Lower leg skin (tissue), 3 donors: Measurements from ENCODE around the gene OLFML1.

ENCODE experiments used
- CTCF ChIP-seq, 3 donors: fragments of 450-650 bp; IDR thresholded peaks; one replicate each; pipeline ENCODE4 v1.5.1; 2016; ENCODE audit warnings: antibody characterized with exemption in 3 of 3, mild to moderate bottlenecking in 3 of 3, moderate library complexity in 2 of 3
- POLR2A ChIP-seq, 2 donors: fragments of 450-650 bp; IDR thresholded peaks; one replicate each; pipeline ENCODE4 v1.6.1; 2016 to 2017; ENCODE audit warnings: antibody characterized with exemption in 2 of 2, mild to moderate bottlenecking in 1 of 2, moderate library complexity in 1 of 2

- TF ChIP-seq CTCF (IDR thresholded peaks at IDR 0.05), result no peak
- TF ChIP-seq POLR2A (IDR thresholded peaks at IDR 0.05), result no peak
Measured at GRCh38 chr11:7558046-7558445, 72.7 kb downstream of the OLFML1 start.
